BE2C (cell line): ENCODE measurements around the gene ELP6.
"Not testable (repeated sequence)": the region's sequence is repeated elsewhere in the genome, so short reads cannot be mapped to it uniquely, and the experiment has no call there.

Experiments used
- DNase-seq: peaks from one replicate; pipeline ENCODE4 v3.0.0-alpha.2; 2020
- H3K27me3 ChIP-seq: fragments of 250-450 bp; sonication (Bioruptor Pico); 2 replicates; pipeline ENCODE4 v1.5.1; 2020; ENCODE audit warnings: mild to moderate bottlenecking
- H3K36me3 ChIP-seq: fragments of 250-450 bp; sonication (Bioruptor Pico); 2 replicates; pipeline ENCODE4 v1.5.1; 2020; ENCODE audit warnings: mild to moderate bottlenecking
- H3K4me1 ChIP-seq: fragments of 250-450 bp; sonication (Bioruptor Pico); 2 replicates; pipeline ENCODE4 v1.5.1; 2020
- H3K4me3 ChIP-seq: 2 replicates; pipeline ENCODE4 v1.5.1; 2011; ENCODE audit warnings: low read depth, low read length
- H3K9me3 ChIP-seq: fragments of 250-450 bp; sonication (Bioruptor Pico); 2 replicates; pipeline ENCODE4 v1.5.1; 2020
- CTCF ChIP-seq: IDR thresholded peaks from 2 replicates; pipeline ENCODE4 v1.5.1; 2012; ENCODE audit warnings: mild to moderate bottlenecking, low read depth, low read length

The ELP6 gene

GRCh38 chr3:47487265-47487664 lies 26.2 kb downstream of the ELP6 start:
- Histone ChIP-seq H3K9me3 (no peaks in the 10 kb centered on the region), H3K4me1 (no peaks in the 10 kb centered on the region), H3K4me3 (no peak overlapping the region), H3K27me3 (no peaks in the 10 kb centered on the region), H3K36me3 (no peaks in the 10 kb centered on the region)
- no peak for TF ChIP-seq CTCF
- DNase-seq = no peak

DNA sequence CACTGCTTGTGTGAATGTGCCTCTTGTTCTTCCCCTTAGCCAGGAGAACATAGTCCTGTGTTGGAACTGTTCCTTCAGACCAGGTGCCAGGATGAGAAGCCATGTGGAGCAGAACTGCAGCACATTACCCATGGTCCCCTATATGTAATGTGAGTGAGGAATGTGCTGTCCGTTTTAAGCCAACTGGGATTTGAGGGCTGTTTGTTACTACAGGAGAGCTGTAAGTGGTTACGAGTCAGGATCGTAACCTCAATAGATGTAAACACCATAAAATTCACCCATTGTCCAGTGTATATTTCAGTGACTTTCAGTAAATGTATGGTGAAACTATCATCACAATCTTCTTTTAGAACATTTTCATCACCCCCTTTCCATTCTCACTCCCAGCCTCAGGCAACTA lies 27.7 kb downstream of the ELP6 start:
- Histone ChIP-seq H3K4me1 (no peaks in the 10 kb centered on the region), H3K27me3 (no peaks in the 10 kb centered on the region), H3K36me3 (no peaks in the 10 kb centered on the region), H3K9me3 (no peaks in the 10 kb centered on the region), H3K4me3 (no peak overlapping the region)
- no peak for TF ChIP-seq CTCF
- DNase-seq = no peak

DNA sequence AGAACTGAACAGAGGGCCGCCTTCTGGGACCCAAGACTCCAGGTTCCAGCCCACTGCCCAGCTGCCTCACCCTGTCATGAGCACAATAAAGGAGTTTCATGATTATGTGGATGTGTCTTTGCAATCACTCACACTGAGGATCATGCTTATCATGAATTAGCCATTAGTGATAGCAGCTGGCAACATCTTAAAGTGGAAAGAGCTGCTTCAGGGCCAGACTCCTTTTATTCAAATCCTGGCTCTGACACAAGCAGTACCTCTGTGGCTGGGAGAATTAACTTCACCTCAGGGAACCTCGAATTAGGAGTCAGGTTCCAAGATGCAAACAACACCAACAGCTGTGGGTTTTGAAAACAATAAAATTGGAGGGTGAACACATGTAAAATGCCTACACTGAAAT lies 31.1 kb downstream of the ELP6 start:
- DNase-seq = no peak
- Histone ChIP-seq H3K9me3 (no peaks in the 10 kb centered on the region), H3K36me3 (no peaks in the 10 kb centered on the region), H3K27me3 (no peaks in the 10 kb centered on the region), H3K4me1 (no peaks in the 10 kb centered on the region), H3K4me3 (no peak overlapping the region)
- no peak for TF ChIP-seq CTCF

- H3K36me3 ChIP-seq, DNase-seq, H3K4me3 ChIP-seq, H3K4me1 ChIP-seq, H3K9me3 ChIP-seq, H3K27me3 ChIP-seq: not testable (repeated sequence)
These were observed 31.7 kb downstream of the ELP6 start for GRCh38 chr3:47481763-47482162.

GRCh38 chr3:47480267-47480666 lies 33.2 kb downstream of the ELP6 start:
- H3K27me3 ChIP-seq, DNase-seq: not testable (repeated sequence)

GRCh38 chr3:47479826-47480160 lies 33.7 kb downstream of the ELP6 start:
- Histone ChIP-seq H3K27me3 (no peaks in the 10 kb centered on the region), H3K36me3 (no peaks in the 10 kb centered on the region), H3K4me1 (no peaks in the 10 kb centered on the region), H3K9me3 (no peaks in the 10 kb centered on the region), H3K4me3 (no peak overlapping the region)
- TF ChIP-seq CTCF = no peak
- no peak for DNase-seq

More at GRCh38 chr3:47480267-47480666, 33.2 kb downstream of the ELP6 start:
- H3K4me1 ChIP-seq, H3K36me3 ChIP-seq, H3K9me3 ChIP-seq, H3K4me3 ChIP-seq: not testable (repeated sequence)

- Histone ChIP-seq H3K9me3 (no peaks in the 10 kb centered on the region), H3K4me3 (no peak overlapping the region), H3K36me3 (no peaks in the 10 kb centered on the region), H3K27me3 (no peaks in the 10 kb centered on the region), H3K4me1 (no peaks in the 10 kb centered on the region)
- DNase-seq = no peak
- no peak for TF ChIP-seq CTCF
These were observed 35.5 kb downstream of the ELP6 start for GRCh38 chr3:47478022-47478421.
